Measurements from ENCODE around the gene PDE3A. TPM values are rescaled to one million over a fixed set of nuclear protein-coding genes. Genes with fewer than 3 reads are reported as not detected.

The PDE3A gene
- total RNA-seq, 4 donors from 2014 or later: 51.3 to 150 (median 114) TPM

DNA sequence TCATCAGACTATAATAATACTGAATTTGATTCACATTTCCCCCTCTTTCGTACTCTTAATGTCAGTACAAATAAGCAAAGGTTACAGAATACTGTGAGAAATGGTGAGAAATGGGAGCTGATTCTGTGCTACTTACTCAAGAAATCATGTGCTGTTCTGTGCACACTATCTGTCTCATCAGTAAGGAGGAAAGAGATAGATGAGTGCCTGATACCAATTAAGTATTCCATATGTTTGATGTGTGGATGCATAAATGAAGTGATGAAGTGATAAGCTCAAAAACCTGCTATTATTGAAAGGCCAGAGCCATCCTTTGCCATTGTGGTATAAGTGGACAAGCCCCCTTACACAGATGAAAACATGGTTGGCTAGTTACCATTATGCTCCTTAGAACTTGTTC is 127.7 kb downstream of the PDE3A start:
- H3K27me3 ChIP-seq: no peaks in the 10 kb centered on the region
- TF ChIP-seq POLR2AphosphoS5 (IDR thresholded peaks at IDR 0.05) (no peak), EP300 (IDR thresholded peaks at IDR 0.05; ENCODE audit: low read depth) (no peak), POLR2A (IDR thresholded peaks at IDR 0.05) (no peak)
- TF ChIP-seq, protein P1, sequence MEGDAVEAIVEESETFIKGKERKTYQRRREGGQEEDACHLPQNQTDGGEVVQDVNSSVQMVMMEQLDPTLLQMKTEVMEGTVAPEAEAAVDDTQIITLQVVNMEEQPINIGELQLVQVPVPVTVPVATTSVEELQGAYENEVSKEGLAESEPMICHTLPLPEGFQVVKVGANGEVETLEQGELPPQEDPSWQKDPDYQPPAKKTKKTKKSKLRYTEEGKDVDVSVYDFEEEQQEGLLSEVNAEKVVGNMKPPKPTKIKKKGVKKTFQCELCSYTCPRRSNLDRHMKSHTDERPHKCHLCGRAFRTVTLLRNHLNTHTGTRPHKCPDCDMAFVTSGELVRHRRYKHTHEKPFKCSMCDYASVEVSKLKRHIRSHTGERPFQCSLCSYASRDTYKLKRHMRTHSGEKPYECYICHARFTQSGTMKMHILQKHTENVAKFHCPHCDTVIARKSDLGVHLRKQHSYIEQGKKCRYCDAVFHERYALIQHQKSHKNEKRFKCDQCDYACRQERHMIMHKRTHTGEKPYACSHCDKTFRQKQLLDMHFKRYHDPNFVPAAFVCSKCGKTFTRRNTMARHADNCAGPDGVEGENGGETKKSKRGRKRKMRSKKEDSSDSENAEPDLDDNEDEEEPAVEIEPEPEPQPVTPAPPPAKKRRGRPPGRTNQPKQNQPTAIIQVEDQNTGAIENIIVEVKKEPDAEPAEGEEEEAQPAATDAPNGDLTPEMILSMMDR (IDR thresholded peaks at IDR 0.05): no peak
- no peaks in the 10 kb centered on the region for H3K4me1 ChIP-seq
- WGBS, 2 donors (ENCODE audit: low coverage in 1 of 2): 78 to 82% methylated on average over 1 of the region's 1 CpG
- no peak overlapping the region for H3K4me3 ChIP-seq
- intact Hi-C loops (cut with DNase I; ENCODE audit: low total_unique reads) (no loop called here), in situ Hi-C loops (cut with MboI; ENCODE audit: low pct_ligation_motif_present in 1 of 4, low pct_unique_long_range_greater_than_20kb in 1 of 4, low sequenced_read_pairs in 3 of 4) (no loop called here)
- no peak overlapping the region for H3K27ac ChIP-seq
- H3K9me3 ChIP-seq: no peaks in the 10 kb centered on the region
- DNase-seq: no peak
- no peaks in the 10 kb centered on the region for H3K36me3 ChIP-seq

DNA sequence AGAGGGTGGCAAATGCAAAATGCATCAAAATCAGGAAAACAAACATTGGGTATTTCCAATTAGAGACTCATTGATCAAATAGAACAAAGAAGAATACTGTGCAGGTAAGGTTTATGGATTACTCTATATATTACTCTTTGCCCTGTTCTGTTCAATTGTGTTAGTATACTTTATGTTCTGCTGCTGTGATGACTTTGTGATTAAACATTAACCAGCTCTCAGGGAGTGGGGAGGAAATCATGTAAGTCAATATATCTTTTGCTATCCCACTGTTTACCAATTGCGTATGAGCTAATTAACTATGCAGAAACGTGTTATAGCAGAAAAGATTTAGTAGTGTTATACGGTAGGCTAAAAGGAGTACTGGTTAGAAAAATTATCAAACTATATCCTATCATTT is 129.4 kb downstream of the PDE3A start:
- 38 to 47% methylated on average over 3 of the region's 3 CpGs for WGBS, 2 donors (ENCODE audit: low coverage in 1 of 2)
- intact Hi-C loops (cut with DNase I; ENCODE audit: low total_unique reads): no loop called here

DNA sequence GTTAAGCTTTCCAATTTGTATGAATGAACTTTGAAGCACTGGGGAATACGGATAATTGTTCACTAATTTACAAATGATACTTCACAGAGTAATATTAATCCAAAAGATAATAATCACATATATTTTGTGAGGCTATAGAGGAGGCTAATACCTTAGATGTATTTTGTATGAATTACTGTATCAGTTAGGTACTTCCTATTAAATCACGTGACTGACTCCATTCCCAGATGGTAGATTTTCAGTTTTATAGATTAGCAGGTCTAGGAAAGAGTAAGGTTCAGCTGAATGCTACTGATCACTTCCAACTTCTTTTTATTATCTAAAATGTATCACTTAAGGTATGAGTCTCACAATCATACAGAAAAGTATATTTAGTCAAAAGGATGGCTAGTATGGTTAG is 133.6 kb downstream of the PDE3A start:
- H3K27ac ChIP-seq: no peak overlapping the region
- H3K4me3 ChIP-seq: no peak overlapping the region
- intact Hi-C loops (cut with DNase I; ENCODE audit: low total_unique reads) (no loop called here), in situ Hi-C loops (cut with MboI; ENCODE audit: low pct_ligation_motif_present in 1 of 4, low pct_unique_long_range_greater_than_20kb in 1 of 4, low sequenced_read_pairs in 3 of 4) (no loop called here)
- TF ChIP-seq, protein P1 (IDR thresholded peaks at IDR 0.05): no peak
- TF ChIP-seq POLR2A (IDR thresholded peaks at IDR 0.05): no peak
- no peak for TF ChIP-seq EP300 (IDR thresholded peaks at IDR 0.05; ENCODE audit: low read depth)
- no peak for TF ChIP-seq POLR2AphosphoS5 (IDR thresholded peaks at IDR 0.05)
- no peaks in the 10 kb centered on the region for H3K36me3 ChIP-seq
- DNase-seq: no peak
- H3K4me1 ChIP-seq: no peaks in the 10 kb centered on the region
- H3K9me3 ChIP-seq: no peaks in the 10 kb centered on the region
- no peaks in the 10 kb centered on the region for H3K27me3 ChIP-seq
- WGBS, 2 donors (ENCODE audit: low coverage in 1 of 2): 86 to 92% methylated on average over 2 of the region's 2 CpGs

More for the DNA sequence above, 129.4 kb downstream of the PDE3A start:
- no peaks in the 10 kb centered on the region for H3K4me1 ChIP-seq
- TF ChIP-seq POLR2AphosphoS5 (IDR thresholded peaks at IDR 0.05): no peak
- TF ChIP-seq EP300 (IDR thresholded peaks at IDR 0.05; ENCODE audit: low read depth): no peak
- TF ChIP-seq, protein P1 (IDR thresholded peaks at IDR 0.05): no peak
- TF ChIP-seq POLR2A (IDR thresholded peaks at IDR 0.05): no peak
- in situ Hi-C loops (cut with MboI; ENCODE audit: low pct_ligation_motif_present in 1 of 4, low pct_unique_long_range_greater_than_20kb in 1 of 4, low sequenced_read_pairs in 3 of 4): no loop called here
- no peaks in the 10 kb centered on the region for H3K36me3 ChIP-seq
- no peak overlapping the region for H3K27ac ChIP-seq
- no peak for DNase-seq
- no peak overlapping the region for H3K4me3 ChIP-seq
- no peaks in the 10 kb centered on the region for H3K9me3 ChIP-seq
- no peaks in the 10 kb centered on the region for H3K27me3 ChIP-seq

DNA sequence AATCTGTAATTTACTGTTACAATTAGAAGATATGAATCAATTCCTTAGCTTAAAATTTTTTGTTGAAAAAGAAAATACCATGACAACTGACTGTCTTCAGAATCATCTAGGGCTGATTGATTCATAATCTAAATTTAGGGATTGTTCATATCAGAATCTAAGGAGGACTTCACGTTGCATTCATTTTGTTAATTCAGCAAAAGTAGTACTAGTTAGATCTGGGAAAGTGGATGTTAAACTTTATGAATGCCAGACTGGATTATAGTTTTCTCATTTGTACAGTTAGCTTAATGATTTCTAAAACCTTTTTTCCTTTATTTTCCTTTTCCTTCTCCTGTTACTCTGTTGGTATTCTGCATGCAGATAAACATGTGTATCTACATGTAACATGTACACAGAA is 135.5 kb downstream of the PDE3A start:
- in situ Hi-C loops (cut with MboI; ENCODE audit: low pct_ligation_motif_present in 1 of 4, low pct_unique_long_range_greater_than_20kb in 1 of 4, low sequenced_read_pairs in 3 of 4) (no loop called here), intact Hi-C loops (cut with DNase I; ENCODE audit: low total_unique reads) (no loop called here)
- 66 to 75% methylated on average over 1 of the region's 1 CpG for WGBS, 2 donors (ENCODE audit: low coverage in 1 of 2)
- Histone ChIP-seq H3K9me3 (no peaks in the 10 kb centered on the region), H3K36me3 (no peaks in the 10 kb centered on the region), H3K27me3 (no peaks in the 10 kb centered on the region), H3K4me1 (no peaks in the 10 kb centered on the region), H3K4me3 (no peak overlapping the region), H3K27ac (no peak overlapping the region)
- TF ChIP-seq, protein P1 (IDR thresholded peaks at IDR 0.05): no peak
- TF ChIP-seq EP300 (IDR thresholded peaks at IDR 0.05; ENCODE audit: low read depth) (no peak), POLR2AphosphoS5 (IDR thresholded peaks at IDR 0.05) (no peak), POLR2A (IDR thresholded peaks at IDR 0.05) (no peak)
- no peak for DNase-seq

Data from transverse colon (tissue), 4 donors.